IPS-18a (cell line): ENCODE data around the gene NUP43.

ENCODE experiments used
- H3K27ac ChIP-seq: one replicate; pipeline ENCODE4 v1.5.1; 2013; ENCODE audit warnings: low read length
- H3K27me3 ChIP-seq: one replicate; pipeline ENCODE4 v1.6.1; 2013; ENCODE audit warnings: mild to moderate bottlenecking, low read length; ENCODE audit not compliant: control insufficient read depth, insufficient read depth
- H3K36me3 ChIP-seq: one replicate; pipeline ENCODE4 v1.6.1; 2013; ENCODE audit warnings: low read depth, low read length; ENCODE audit not compliant: control insufficient read depth
- H3K4me1 ChIP-seq: one replicate; pipeline ENCODE4 v1.6.1; 2013; ENCODE audit warnings: low read depth, low read length; ENCODE audit not compliant: control insufficient read depth
- H3K4me3 ChIP-seq: one replicate; pipeline ENCODE4 v1.5.1; 2013; ENCODE audit warnings: low read length
- H3K9ac ChIP-seq: one replicate; pipeline ENCODE4 v1.6.1; 2013; ENCODE audit warnings: mild to moderate bottlenecking, low read length, moderate library complexity
- H3K9me3 ChIP-seq: one replicate; pipeline ENCODE4 v1.6.1; 2013; ENCODE audit warnings: low read depth, low read length; ENCODE audit not compliant: control insufficient read depth

NUP43 gene

GRCh38 chr6:149734915-149735314 is 11.4 kb downstream of the NUP43 start:
- no peak overlapping the region for H3K4me3 ChIP-seq
- no peaks in the 10 kb centered on the region for H3K4me1 ChIP-seq
- H3K9me3 ChIP-seq, result no peaks in the 10 kb centered on the region
- H3K27ac ChIP-seq, result no peak overlapping the region
- H3K9ac ChIP-seq, result no peak overlapping the region
- H3K36me3 ChIP-seq, result peaks cover 66% of the 10 kb centered on the region
- no peaks in the 10 kb centered on the region for H3K27me3 ChIP-seq

- H3K27me3 ChIP-seq, result no peaks in the 10 kb centered on the region
- H3K9ac ChIP-seq, result no peak overlapping the region
- H3K4me3 ChIP-seq, result no peak overlapping the region
- no peaks in the 10 kb centered on the region for H3K9me3 ChIP-seq
- H3K27ac ChIP-seq, result no peak overlapping the region
- H3K36me3 ChIP-seq, result peaks cover 71% of the 10 kb centered on the region
- H3K4me1 ChIP-seq, result no peaks in the 10 kb centered on the region
Measured at GRCh38 chr6:149733089-149733720, 13.1 kb downstream of the NUP43 start.

GRCh38 chr6:149729824-149730223 is 16.5 kb downstream of the NUP43 start:
- no peak overlapping the region for H3K9ac ChIP-seq
- H3K27ac ChIP-seq, result no peak overlapping the region
- H3K9me3 ChIP-seq, result no peaks in the 10 kb centered on the region
- H3K27me3 ChIP-seq, result no peaks in the 10 kb centered on the region
- peaks cover 68% of the 10 kb centered on the region for H3K36me3 ChIP-seq
- no peak overlapping the region for H3K4me3 ChIP-seq
- H3K4me1 ChIP-seq, result no peaks in the 10 kb centered on the region

- no peak overlapping the region for H3K9ac ChIP-seq
- peaks cover 66% of the 10 kb centered on the region for H3K36me3 ChIP-seq
- no peak overlapping the region for H3K27ac ChIP-seq
- H3K27me3 ChIP-seq, result no peaks in the 10 kb centered on the region
- H3K4me1 ChIP-seq, result no peaks in the 10 kb centered on the region
- no peaks in the 10 kb centered on the region for H3K9me3 ChIP-seq
- H3K4me3 ChIP-seq, result no peak overlapping the region
Measured at GRCh38 chr6:149728499-149729234, 17.7 kb downstream of the NUP43 start.

GRCh38 chr6:149727793-149728498 is 18.4 kb downstream of the NUP43 start:
- H3K27me3 ChIP-seq, result no peaks in the 10 kb centered on the region
- peaks cover 59% of the 10 kb centered on the region for H3K36me3 ChIP-seq
- no peak overlapping the region for H3K9ac ChIP-seq
- H3K4me3 ChIP-seq, result no peak overlapping the region
- H3K27ac ChIP-seq, result no peak overlapping the region
- no peaks in the 10 kb centered on the region for H3K9me3 ChIP-seq
- no peaks in the 10 kb centered on the region for H3K4me1 ChIP-seq

GRCh38 chr6:149725785-149726184 is 20.5 kb downstream of the NUP43 start:
- Histone ChIP-seq H3K4me1 (no peaks in the 10 kb centered on the region), H3K27me3 (no peaks in the 10 kb centered on the region), H3K4me3 (no peak overlapping the region), H3K9ac (no peak overlapping the region), H3K36me3 (peaks cover 49% of the 10 kb centered on the region), H3K27ac (no peak overlapping the region), H3K9me3 (no peaks in the 10 kb centered on the region)

- Histone ChIP-seq H3K4me1 (no peaks in the 10 kb centered on the region), H3K27me3 (no peaks in the 10 kb centered on the region), H3K9me3 (no peaks in the 10 kb centered on the region), H3K36me3 (peaks cover 30% of the 10 kb centered on the region), H3K4me3 (no peak overlapping the region), H3K9ac (no peak overlapping the region), H3K27ac (no peak overlapping the region)
Measured at GRCh38 chr6:149723771-149724417, 22.4 kb downstream of the NUP43 start.

- Histone ChIP-seq H3K9ac (no peak overlapping the region), H3K4me1 (no peaks in the 10 kb centered on the region), H3K4me3 (no peak overlapping the region), H3K36me3 (peaks cover 24% of the 10 kb centered on the region), H3K27ac (no peak overlapping the region), H3K9me3 (no peaks in the 10 kb centered on the region), H3K27me3 (no peaks in the 10 kb centered on the region)
Measured at GRCh38 chr6:149723262-149723661, 23.1 kb downstream of the NUP43 start.

- peaks cover 14% of the 10 kb centered on the region for H3K4me1 ChIP-seq
- H3K9ac ChIP-seq, result no peak overlapping the region
- H3K4me3 ChIP-seq, result no peak overlapping the region
Measured at GRCh38 chr6:149719531-149719930, 26.8 kb downstream of the NUP43 start.

GRCh38 chr6:149717588-149718458 is 28.5 kb downstream of the NUP43 start, which contains the start of gene LATS1:
Gene LATS1, minus strand, starts transcription at chr6:149718101. Its CDS starts 15,975 bp downstream, at chr6:149702126.
- H3K9me3 ChIP-seq, result no peaks in the 10 kb centered on the region
- no peaks in the 10 kb centered on the region for H3K27me3 ChIP-seq
- H3K27ac ChIP-seq, result peak within 1 kb of the TSS; percentile 86
- H3K4me1 ChIP-seq, result peaks cover 14% of the 10 kb centered on the region
- H3K36me3 ChIP-seq, result peaks cover 1% of the 10 kb centered on the region
- H3K9ac ChIP-seq, result peak within 1 kb of the TSS; percentile 97
- H3K4me3 ChIP-seq, result peak within 1 kb of the TSS; percentile 94

More at GRCh38 chr6:149719531-149719930, 26.8 kb downstream of the NUP43 start:
- Histone ChIP-seq H3K27me3 (no peaks in the 10 kb centered on the region), H3K36me3 (peaks cover 2% of the 10 kb centered on the region), H3K9me3 (no peaks in the 10 kb centered on the region), H3K27ac (no peak overlapping the region)
